HG02798 (cell line): ENCODE results near the gene CPXM2.

Source experiments
- ATAC-seq: cut with Tn5 transposase; IDR thresholded peaks from one replicate; pipeline ENCODE4 v1.9.1; 2021; ENCODE audit warnings: mild to moderate bottlenecking; ENCODE audit not compliant: unreplicated experiment, poor library complexity

The CPXM2 gene

DNA sequence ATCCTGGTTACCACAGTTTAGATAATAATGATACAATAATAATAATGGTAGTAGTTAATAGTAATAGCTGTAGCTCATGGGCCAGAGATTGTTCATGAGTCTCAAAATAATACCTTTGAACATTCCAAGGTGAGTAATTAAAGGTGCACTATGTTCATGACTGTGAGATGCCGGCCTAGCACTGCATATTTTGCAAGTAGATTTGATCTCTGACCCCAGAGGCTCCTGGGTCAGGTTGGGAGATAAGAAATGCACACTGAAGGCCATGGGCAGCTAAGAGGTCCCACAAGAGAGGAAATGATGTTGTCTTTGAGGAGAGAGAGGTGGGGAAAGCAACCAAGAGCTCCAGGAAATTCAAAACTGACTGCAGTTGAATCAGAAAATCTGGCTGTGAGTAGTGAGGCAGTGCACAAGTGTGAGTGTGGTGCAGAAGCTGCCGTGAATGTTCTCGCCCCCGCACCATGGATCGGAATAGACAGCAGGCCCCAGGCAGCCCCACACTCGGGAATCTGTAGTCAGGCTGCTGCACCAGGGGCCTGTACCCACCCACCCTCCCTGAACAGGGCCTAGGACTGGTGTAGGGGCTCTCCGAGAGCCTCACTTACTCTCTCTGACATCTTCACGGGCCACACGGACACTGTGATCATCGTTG, 11.9 kb downstream of the CPXM2 start:
- ATAC-seq, result no peak

DNA sequence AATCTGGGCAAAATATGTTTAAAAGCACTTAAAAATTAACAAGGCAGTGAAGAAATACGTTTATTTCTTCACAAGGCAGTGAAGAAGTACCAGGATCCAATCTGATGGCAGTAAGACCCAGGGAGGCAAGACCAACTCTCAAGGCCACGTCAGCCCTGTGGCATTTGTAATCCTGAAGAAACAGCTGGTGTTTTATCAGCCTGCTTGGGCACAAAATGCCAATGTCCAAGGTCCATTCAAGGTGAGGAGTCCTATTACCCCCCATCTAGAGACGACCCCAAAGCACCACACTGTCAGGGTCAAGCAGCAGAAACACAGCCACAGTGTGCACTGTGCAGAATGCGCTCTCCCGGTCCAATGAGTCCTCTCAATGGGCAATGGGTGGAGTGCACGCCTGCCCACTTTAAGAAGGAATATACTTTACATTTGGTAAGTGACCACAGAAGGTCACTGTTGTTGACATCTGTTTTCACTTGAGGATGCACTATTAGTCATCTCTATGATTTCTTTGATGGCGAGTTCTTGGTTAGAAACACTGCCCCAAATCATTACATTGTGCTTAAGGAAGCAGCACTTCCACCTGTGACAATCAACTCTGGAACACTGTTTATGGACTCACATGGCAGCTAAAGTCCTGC, 12.8 kb downstream of the CPXM2 start:
- no peak for ATAC-seq

DNA sequence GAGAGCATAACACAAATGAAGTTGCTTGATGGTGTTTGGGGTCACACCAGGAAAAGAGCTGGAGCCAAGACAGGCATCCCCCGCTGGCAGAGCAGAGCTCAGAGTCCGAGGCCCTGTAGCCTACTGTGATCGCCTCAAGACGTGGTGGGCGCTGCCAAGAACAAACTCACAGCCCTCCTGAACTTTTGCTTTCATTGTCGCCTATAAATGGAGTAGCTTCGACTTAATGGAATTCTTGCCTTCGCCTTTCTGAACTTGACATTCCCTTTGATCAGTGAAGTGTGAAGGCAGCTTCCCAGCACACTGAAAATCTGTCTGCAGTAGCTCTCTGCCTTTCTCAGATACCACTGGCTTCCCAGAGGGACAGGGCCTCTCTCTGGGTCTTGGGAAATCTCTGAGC, 21.3 kb downstream of the CPXM2 start:
- ATAC-seq, result no peak

DNA sequence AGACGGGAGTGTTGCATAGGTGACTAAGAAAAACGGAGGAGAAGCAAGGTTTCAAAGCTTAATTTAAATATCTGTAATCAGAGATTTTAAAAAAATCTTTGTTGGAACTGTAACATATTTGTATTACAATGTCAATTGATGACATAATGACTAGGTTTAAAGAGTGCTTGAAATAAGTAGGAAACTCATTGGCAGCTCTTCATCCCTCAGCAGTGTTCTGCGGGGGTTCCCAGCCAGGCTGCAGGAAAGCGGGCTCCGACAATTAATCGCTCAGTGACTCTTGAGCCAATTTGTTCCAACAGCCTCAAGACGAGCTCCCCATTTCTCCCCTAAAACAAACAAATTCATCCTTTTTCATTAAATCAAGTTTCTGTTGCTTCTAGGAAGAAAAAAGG, 22.6 kb downstream of the CPXM2 start:
- no peak for ATAC-seq

GRCh38 chr10:123868038-123869019, 23.3 kb downstream of the CPXM2 start:
- no peak for ATAC-seq

GRCh38 chr10:123865880-123866279, 25.7 kb downstream of the CPXM2 start:
- no peak for ATAC-seq

- no peak for ATAC-seq
These were observed 26.3 kb downstream of the CPXM2 start for GRCh38 chr10:123865350-123865749.

DNA sequence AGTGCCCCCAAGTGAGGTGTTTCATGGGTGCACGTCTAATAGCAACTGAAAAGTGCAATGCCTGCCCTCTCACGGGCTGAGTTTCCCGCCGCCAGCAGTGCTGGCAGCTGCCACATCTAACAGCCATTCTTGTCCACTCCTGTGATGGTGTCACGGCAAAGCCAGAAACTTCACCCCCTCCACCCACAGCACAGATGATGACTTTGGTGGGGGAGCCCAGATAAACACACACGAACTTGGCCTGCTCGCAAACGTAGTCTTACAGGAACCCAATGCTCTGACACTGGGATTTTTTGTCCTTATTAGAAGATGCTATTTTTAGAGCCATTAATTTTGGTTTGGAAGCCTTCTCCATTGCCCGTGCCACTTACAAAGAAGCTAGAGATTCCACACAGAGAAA, 26.7 kb downstream of the CPXM2 start:
- no peak for ATAC-seq

DNA sequence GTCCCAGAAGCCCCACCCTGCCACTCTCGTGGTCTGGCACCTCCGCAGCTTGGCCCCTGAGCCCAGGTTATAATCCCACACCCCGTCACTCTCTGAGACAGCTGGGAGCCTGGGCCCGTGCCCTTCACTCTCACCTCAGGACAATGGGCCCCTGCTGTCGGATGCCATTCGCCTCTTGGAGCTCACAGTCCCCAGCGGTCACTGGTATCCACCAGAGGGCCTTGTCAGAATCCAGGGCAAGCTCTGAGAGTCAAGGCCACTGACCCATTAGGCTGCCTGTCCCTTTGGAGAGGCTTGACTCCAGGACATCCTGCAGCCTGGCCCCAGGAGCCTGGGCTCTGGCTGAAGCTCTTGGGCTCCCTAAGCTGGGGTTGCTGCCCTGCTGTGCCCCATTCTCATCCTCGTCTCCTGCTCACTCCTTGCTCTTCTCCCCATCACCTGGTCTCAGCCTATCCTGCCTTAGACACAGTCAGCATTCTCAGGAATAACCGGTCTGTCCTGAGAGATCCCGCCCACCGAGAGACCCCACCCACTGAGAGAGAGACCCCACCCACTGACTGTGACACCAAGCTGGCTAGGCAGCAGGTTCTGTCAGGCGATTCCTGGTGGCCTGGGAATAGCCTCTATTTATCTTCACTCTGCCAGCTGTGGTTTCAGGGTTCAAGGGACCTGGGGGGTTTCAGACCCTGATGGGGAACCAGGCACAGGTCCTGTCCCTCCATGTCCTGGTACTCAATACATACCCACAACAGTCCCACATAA, 27.7 kb downstream of the CPXM2 start:
- no peak for ATAC-seq

GRCh38 chr10:123863183-123863575, 28.4 kb downstream of the CPXM2 start:
- ATAC-seq, result no peak

DNA sequence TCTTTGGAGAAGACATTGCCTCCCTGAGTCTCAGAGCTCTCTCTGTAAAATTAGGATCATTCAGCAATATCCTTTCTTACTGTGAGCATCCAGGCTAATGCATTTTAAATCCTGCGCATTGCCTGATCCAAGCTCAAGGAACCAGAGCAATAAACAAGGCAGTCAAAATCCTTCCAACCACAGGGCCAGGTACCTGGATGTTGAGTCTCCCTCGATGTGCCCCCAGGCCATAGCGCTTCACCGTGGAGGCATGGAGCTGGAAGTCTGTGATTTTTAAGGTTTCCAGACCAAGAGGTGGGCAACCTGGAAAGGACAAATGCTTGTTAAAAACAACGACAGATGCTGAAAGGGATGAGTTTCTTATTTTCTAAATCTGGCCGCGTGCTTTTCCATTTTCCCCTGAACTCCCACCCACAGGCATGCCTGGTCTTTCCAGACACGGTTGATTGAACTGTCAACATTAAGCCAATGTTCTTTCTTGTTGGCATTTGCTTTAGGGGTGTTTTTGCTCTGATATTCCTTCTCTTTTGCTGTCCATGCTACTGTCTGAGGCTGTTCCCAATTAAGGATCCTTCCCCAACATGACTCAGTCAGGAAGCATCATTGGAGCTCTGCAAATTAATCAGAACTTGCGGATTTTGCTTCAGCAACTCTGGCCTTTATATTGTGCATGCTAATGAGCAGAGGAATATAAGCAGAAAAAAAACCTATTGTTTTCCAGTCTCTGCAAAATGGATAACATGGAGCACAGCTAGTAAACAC, 29.0 kb downstream of the CPXM2 start:
- ATAC-seq, result no peak

GRCh38 chr10:123860856-123861255, 30.8 kb downstream of the CPXM2 start:
- ATAC-seq, result no peak

DNA sequence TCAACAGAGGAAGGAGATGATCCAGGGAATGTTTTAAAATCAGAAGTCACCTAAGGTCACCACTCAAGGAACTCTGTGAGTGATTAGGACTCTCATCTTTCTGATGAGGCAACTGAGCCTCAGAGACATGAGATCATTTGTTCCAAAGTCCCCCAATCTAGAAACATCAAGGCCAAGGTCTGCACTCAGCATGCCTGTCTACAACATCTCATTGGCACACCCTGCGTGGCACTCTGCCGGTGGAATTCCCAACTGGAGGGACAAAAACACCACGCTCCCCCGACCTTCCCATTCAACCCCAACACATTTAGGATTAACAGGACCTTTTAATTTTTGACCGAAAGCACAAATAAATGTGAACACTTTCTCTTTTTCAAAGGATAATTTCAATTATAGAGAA, 31.4 kb downstream of the CPXM2 start:
- ATAC-seq, result no peak

DNA sequence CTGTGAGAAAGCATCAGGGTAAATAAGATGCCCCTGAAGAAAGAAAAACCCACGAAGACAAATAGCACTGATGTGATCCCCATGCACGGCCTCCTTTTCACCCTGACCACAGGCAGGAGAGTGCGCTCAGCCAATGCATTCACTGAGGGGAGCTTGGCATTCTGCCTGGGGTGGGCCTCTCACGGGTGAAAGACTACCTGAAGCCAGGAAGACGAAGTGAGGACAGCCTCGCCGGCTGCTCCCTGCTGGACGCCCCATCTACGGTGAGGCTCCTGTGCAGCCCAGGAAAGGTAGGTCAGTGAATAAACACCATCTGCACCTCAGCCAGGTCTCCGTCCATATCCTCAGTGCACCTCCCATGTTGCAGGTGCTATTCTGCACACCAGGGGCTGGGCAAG, 32.0 kb downstream of the CPXM2 start:
- ATAC-seq, result no peak

GRCh38 chr10:123858907-123859652, 32.5 kb downstream of the CPXM2 start:
- no peak for ATAC-seq

GRCh38 chr10:123858077-123858681, 33.4 kb downstream of the CPXM2 start:
- ATAC-seq, result no peak

GRCh38 chr10:123857616-123858015, 34.0 kb downstream of the CPXM2 start:
- no peak for ATAC-seq

GRCh38 chr10:123855008-123855684, 36.5 kb downstream of the CPXM2 start:
- ATAC-seq, result no peak
